H54 (cell line): ENCODE results near the gene MLLT1.
A peak's percentile ranks its signal among the peaks of the same experiment; 100 is the strongest.

ENCODE experiments used
- DNase-seq: peaks from one replicate; pipeline ENCODE4 v3.0.0; 2011; ENCODE audit warnings: low spot score, mixed read lengths; ENCODE audit not compliant: insufficient read length
- FAIRE-seq: peaks from 3 replicates; lab custom pipeline; 2011; peaks lifted over from hg19 to GRCh38; lab: Jason Lieb, UNC
- POLR2A ChIP-seq: IDR thresholded peaks from 2 replicates; pipeline ENCODE4 v1.6.1; 2011; ENCODE audit warnings: low read depth, mild to moderate bottlenecking, low read length

Gene MLLT1

GRCh38 chr19:6199240-6199994, 80.4 kb downstream of the MLLT1 start:
- FAIRE-seq (peak; percentile 64), DNase-seq (peak; percentile 98)
- TF ChIP-seq POLR2A, result peak; percentile 78

GRCh38 chr19:6198896-6199239, 80.9 kb downstream of the MLLT1 start:
- DNase-seq, result no peak
- no peak for FAIRE-seq
- TF ChIP-seq POLR2A, result no peak

DNA sequence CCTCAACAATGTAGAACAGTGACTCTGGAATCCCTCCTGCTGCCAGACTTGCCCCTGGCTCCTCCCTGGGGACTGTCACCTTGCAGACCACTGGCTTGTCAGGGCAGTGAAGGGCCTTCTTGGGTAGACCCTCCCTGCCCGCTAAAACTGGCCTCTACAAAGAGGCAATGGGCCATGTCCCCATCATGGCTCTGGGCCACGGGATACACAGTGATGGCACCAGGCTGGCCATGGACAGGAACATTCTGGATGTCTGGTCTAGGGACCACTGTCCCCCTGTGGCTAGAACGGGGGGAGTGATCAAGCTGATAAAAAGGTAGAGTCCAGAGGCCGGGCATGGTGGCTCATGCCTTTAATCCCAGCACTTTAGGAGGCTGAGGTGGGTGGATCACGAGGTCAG, 83.4 kb downstream of the MLLT1 start:
- FAIRE-seq (no peak), DNase-seq (no peak)
- TF ChIP-seq POLR2A, result no peak

DNA sequence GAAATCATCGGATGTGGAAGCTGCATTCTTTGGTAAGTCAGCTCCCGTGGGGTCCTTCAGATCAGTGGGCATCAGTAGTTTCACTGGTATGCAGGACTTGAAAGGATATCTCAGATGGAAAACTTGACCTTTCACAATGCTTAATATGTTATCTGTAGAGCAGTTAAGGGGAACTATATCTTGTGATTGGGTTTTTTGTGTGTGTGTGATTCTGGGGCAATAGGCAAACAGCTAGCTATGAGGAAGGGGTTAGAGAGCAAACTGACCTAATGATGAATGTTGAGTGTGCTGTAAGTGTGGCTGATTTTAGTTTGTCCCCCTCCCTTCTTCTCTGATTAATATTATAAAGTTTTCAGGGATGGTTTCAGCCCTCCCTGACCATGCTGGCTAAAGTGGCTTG, 91.0 kb downstream of the MLLT1 start:
- DNase-seq, result no peak
- FAIRE-seq, result no peak
- TF ChIP-seq POLR2A, result no peak

GRCh38 chr19:6187374-6187773, 92.4 kb downstream of the MLLT1 start:
- no peak for DNase-seq
- TF ChIP-seq POLR2A, result no peak
- FAIRE-seq, result no peak

- FAIRE-seq, result no peak
- no peak for DNase-seq
- no peak for TF ChIP-seq POLR2A
These were observed 93.6 kb downstream of the MLLT1 start for GRCh38 chr19:6185835-6186834.

DNA sequence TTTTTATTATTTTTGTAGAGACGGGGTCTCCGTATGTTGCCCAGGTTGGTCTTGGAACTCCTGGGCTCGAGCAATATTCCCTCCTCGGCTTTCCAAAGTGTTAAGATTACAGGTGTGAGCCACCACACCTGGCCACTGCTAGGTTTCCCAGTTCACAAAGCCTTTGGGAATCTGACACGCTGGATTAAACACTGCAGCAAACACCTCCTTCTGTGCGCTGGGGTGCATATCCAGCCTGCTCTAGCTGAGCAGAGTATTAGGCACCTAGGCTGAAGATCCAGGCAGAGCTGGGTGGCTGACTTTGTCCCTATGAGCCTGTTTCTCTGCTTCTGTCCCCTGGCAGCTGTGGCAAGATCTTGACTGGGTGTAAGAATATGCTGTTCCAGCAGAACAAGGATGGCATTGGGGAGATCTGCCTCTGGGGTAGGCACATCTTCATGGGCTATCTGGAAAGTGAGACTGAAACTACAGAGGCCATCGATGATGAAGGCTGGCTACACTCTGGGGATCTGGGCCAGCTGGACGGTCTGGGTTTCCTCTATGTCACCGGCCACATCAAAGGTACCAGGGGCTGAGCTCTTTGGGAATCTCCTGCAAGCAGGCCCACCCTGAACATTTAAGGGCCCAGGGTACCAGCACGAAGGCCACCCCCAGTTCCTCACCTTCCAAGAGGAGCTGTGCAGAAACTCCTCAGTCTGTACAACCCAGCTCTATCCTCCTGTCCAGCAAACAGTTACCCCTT, 94.5 kb downstream of the MLLT1 start:
- DNase-seq, result no peak
- no peak for TF ChIP-seq POLR2A
- FAIRE-seq, result no peak

DNA sequence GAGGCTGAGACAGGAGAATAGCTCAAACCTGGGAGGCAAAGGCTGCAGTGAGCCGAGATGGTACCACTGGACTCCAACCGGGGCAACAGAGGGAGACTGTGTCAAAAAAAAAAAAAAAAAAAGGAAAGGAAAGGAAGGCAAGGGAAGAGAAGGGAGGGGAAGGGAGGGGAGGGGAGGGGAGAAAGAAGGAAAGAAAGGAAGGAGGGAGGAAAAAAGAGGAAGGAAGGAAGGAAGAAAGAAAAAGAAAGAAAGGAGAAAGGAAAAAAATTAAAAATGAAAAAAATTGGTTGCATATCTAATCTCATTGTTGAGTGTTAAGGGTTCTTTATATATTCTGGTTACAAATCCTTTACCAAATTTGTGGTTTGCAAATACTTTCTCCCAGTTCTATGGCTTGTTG, 98.7 kb downstream of the MLLT1 start:
- no peak for DNase-seq
- no peak for FAIRE-seq
- no peak for TF ChIP-seq POLR2A

DNA sequence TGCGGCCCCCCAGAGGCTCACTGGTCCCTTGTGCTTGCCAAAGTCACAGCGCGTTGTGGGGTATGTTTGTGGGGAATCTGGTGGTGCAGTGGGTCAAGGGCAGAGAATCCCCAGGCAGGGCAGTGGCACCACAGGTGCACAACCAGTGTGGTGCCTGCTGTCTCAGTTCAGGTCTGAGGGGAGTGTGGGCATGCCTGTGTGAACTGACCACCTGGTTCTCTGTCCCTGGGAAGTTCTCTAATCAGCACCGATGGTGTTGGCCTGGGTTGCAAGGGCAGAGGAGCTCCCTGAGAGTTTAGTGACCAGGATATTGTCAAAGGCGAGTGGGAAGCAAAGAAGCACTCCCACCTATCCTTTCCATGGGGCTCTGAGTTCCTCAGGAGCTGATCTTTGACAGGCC, 106.6 kb downstream of the MLLT1 start:
- DNase-seq (no peak), FAIRE-seq (no peak)
- TF ChIP-seq POLR2A, result no peak

GRCh38 chr19:6172074-6172863, 107.5 kb downstream of the MLLT1 start:
- no peak for TF ChIP-seq POLR2A
- DNase-seq (no peak), FAIRE-seq (no peak)

DNA sequence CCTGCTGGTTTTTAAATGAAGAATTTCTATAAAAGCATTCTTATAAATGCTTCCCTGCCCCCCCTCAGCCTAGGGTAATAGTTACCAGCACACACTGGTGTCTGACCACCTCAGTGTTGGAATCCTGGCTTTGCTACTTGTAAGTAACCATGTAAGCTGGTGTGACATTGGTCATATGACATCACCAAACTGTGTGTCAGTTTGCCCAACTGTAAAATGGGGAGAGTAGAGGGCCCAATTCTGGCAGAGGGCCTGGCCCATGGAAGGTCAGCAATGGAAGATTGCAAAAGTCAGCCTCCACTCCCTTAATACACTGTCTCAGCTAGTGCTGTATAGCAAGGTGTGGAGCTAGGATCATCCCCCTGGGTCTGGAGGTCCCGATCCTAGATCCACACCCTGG, 112.7 kb downstream of the MLLT1 start:
- DNase-seq (no peak), FAIRE-seq (no peak)
- TF ChIP-seq POLR2A, result no peak

- no peak for FAIRE-seq
- no peak for TF ChIP-seq POLR2A
- no peak for DNase-seq
These were observed 114.8 kb downstream of the MLLT1 start for GRCh38 chr19:6164906-6165531.
